Umbilical cord (tissue), 2 donors: ENCODE results near the gene LRRC74A. TPM values are rescaled to one million over a fixed set of nuclear protein-coding genes. Genes with fewer than 3 reads are reported as not detected.

Experiments
- DNase-seq: peaks from one replicate; pipeline ENCODE4 v3.0.0-alpha.2; 2015; ENCODE audit warnings: low spot score
- total RNA-seq: library from RNA; depleted of rRNA; stranded (reverse); fragments of >200 nt; gene quantifications from one replicate; pipeline ENCODE4 v1.2.3, GENCODE V29; 2014; ENCODE audit warnings: low replicate concordance; ENCODE audit not compliant: insufficient read depth

The LRRC74A gene
- not detected for total RNA-seq

DNA sequence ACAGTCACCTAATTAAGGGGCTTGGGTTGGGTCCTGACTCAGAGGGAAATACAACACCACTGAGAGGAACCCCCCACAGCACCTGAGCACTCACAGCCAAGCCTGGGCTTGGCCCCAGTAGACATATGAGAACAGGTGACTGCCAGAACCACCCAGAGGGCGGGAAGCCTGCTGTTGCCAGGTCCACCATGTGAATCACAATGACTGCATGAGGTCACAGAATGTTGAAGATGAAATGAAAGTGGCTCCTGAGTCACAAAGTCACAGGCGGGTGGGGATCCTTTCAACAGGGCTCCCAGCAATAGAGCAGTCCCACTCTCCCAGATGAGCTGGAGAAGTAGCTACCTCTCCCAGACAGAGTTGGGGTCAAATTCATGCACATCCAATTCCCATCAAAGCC, at the start of gene LRRC74A:
LRRC74A (plus strand) TSS at position 287 of the 400 bp plus-strand sequence. CDS start 290 bp downstream, outside the sequence.
- no peak for DNase-seq

- no peak for DNase-seq
Observed at GRCh38 chr14:76776428-76777251, 49.6 kb upstream of the LRRC74A start.

GRCh38 chr14:76777721-76778120, 48.5 kb upstream of the LRRC74A start:
- no peak for DNase-seq

GRCh38 chr14:76778546-76779215, 47.5 kb upstream of the LRRC74A start:
- no peak for DNase-seq

- DNase-seq = no peak
Observed at GRCh38 chr14:76779221-76780057, 46.8 kb upstream of the LRRC74A start.

DNA sequence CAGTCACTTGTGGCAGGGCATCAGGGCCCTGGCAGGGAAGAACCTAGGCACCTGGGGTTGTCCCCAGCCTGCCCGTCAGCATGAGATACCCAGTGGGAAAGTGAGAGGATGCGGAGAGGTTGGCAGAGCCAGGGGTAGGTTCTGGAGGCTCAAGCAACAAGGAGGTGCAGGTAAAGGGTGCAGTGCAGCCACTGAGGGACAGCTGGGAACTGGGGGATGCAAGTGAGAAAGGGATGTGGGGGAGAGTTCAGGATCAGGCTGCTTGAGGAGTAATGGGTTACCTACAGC, 46.2 kb upstream of the LRRC74A start:
- DNase-seq = no peak

DNA sequence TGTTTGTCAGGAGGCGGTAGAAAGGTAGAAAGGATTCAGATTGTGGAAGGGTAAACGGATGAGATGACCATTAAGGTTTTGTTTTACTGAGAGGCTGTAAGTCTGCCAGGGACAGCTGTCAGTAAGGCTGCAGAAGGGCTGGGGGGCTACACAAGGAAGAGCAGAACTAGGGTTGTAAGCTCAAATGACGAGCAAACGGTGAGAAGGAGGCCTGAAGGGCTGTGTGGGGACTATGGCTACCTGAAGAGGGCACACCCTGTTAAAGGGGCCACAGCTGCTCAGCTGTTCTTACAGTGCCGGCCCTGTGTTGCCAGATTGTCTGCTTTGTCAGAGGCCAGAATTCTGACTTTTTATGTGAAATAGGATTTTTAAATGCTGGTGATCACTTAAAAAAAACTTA, 45.8 kb upstream of the LRRC74A start:
- DNase-seq = no peak

- DNase-seq = no peak
Observed at GRCh38 chr14:76780875-76781647, 45.1 kb upstream of the LRRC74A start.

GRCh38 chr14:76781648-76782051, 44.6 kb upstream of the LRRC74A start:
- no peak for DNase-seq

DNA sequence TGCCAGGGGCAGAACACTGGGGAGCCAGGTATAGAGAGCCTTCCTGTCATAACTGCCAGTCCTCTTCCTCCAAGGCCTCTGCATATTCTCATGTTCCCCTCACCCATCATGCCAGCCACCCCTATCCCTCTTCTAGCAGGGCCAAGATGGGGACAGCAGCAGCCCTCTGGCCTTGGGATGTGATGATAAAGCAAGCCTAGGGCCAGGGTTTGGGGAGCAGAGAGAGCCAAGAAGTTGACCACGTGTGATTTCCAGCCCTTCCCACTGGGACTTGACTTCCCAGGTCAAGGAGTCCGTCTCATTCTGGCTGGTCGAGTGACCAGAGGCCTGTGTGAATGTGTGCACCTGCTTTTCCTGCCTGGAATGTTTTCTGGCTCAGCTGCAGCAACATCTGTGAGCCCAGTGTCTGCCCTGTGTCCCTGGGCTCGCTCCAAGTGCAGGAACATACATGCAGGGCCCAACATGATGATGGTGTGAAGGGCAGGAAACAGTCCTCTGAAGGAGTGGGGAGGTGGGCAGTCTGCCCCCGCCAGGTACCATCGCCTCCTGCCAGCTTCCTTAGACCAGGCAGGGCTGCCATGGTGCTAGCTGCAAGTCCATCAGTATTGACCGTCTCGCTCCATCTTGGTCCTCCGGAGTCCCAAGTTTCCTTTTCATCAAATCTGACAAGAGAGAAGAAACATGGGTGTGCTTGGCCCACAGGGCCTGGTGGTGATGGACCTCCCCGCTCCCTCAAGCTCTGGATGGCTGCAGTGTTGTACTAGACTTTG, 43.9 kb upstream of the LRRC74A start:
- no peak for DNase-seq

DNA sequence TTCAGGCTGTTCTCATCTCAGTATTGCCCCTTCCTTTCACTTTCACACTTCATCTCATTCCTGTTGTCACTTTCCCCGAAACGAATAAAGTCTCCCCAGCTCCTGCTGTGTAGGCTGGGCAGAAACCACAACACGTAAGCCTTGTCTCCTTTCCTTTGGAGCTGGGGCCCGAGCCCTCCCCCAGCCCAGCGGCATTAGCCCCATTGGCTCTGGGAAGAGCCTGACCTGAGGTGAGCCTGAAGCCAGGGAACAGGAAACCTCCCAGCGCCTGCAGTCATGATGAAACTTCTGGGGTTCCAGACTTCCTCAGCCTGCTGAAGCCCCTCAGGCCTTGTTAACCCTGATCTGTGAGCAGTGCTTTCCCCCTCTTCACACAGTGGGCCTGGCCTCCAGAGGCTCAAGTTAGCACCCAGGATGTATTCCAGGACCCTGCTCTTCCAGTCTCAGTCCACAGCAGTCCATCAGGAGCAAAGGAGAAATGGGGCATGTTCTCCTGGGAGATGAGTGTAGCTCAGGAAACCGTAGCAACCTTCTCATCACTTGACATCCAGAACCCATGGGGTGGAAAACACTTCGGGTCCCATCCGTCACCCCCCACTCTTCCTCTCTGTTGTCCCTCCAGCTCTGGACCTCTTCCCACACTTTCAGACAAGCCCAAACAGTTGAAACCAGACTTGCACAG, 43.2 kb upstream of the LRRC74A start:
- no peak for DNase-seq

DNA sequence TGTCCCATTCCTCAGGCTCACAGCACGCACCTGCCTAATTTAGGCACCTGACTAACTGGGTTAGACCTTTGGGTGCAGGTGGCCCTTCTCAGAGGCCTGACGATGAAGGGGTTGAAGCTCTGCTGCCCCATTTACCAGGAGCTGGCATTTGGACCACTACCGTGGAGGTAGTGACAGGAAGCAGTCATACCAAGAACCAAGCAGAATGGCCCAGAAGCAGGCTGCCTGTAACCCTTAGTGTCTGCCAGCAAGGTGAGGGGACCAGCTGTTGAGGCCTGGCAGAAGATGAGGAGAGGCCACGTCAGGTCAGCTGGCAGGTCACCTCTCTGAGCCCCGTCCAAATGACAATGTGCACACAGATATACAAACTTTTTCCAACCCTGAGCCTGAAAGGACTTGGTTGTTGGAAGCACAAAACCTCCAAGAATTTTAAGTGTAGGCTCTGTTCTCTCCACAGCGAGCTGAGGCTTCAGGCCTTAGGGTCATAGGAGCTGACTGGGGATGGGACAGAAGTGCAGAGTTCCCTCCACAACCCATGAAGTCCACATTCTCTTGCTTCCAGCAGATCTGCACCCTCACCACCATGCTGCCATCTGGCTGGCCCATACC, 41.8 kb upstream of the LRRC74A start:
- no peak for DNase-seq

DNA sequence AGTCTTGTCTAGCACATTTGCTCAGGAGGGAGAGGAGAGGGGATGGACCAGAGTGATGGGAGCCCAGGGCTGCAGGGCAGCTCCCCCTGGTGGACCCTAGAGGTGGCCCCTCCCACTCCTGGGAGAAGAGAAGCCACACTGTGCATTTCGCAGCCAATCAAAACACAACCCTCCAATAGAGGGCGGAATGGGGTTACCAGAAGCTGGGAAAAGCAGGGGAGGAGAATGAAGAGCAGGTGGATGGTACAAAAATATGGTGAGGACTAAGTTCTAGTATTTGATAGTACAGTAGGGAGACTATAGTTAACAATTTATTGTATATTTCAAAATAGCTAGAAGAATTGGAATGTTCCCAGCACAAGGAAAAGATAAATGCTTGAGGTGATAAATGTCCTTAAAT, 41.3 kb upstream of the LRRC74A start:
- DNase-seq = peak; percentile 70

GRCh38 chr14:76786601-76787000, 39.6 kb upstream of the LRRC74A start:
- no peak for DNase-seq

- no peak for DNase-seq
Observed at GRCh38 chr14:76792422-76792821, 33.8 kb upstream of the LRRC74A start.

- DNase-seq = no peak
Observed at GRCh38 chr14:76793324-76793723, 32.9 kb upstream of the LRRC74A start.

GRCh38 chr14:76793956-76794355, 32.3 kb upstream of the LRRC74A start:
- DNase-seq = no peak

- no peak for DNase-seq
Observed at GRCh38 chr14:76806446-76806845, 19.8 kb upstream of the LRRC74A start.

- DNase-seq = no peak
Observed at GRCh38 chr14:76808011-76808410, 18.2 kb upstream of the LRRC74A start.

DNA sequence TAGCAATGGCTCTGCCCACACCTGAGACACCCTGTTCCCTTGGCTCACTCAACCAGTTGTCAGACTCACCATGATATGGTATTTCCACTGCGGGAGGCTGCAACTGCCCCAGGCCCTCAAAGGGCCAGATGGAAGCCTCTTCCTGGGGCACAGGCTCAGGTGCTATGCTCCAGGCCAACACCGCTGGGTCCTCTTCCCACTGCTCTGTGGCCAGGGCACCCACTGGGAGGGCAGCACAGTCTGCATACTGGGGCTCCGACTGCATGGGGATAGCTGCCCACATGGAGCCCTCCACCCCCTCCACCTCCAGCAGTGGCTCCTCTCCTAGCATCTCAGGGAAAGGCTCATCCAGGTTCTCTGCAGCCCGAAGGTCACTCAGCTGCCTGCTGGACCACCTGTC, 17.2 kb upstream of the LRRC74A start:
- no peak for DNase-seq
